Thoracic aorta (tissue), 2 donors: ENCODE results near the gene CHSY1. TPM values are rescaled to one million over a fixed set of nuclear protein-coding genes. Genes with fewer than 3 reads are reported as not detected.

Experiments used
- ATAC-seq: fragments of 150-250 bp; one replicate; pipeline ENCODE4 v1.8.0; 2017; ENCODE audit warnings: low read depth; ENCODE audit not compliant: insufficient number of reproducible peaks, low FRiP score
- DNase-seq: peaks from one replicate; pipeline ENCODE4 v3.0.0-alpha.2; 2020; ENCODE audit warnings: low spot score
- H3K27ac ChIP-seq, 2 donors: fragments of 200-600 bp; sonication (generic); 1 replicate in 1 of 2; 2 replicates in 1 of 2; pipeline ENCODE4 v1.5.1; 2016; ENCODE audit warnings: mild to moderate bottlenecking in 2 of 2, moderate library complexity in 2 of 2
- H3K27me3 ChIP-seq: fragments of 200-600 bp; sonication (generic); replicated peaks from 2 replicates; pipeline ENCODE4 v1.6.0; 2016; ENCODE audit warnings: mild to moderate bottlenecking; ENCODE audit not compliant: insufficient read depth
- H3K36me3 ChIP-seq: fragments of 200-600 bp; sonication (generic); one replicate; pipeline ENCODE4 v1.5.1; 2016
- H3K4me1 ChIP-seq, 2 donors: fragments of 200-600 bp; sonication (generic); 1 replicate in 1 of 2; 2 replicates in 1 of 2; pipeline versions ENCODE4 v1.5.1 to v1.6.0; 2016; ENCODE audit warnings: low read depth in 2 of 2, mild to moderate bottlenecking in 1 of 2; ENCODE audit not compliant: control insufficient read depth in 1 of 2
- H3K4me3 ChIP-seq: fragments of 200-600 bp; sonication (generic); 2 replicates; pipeline ENCODE4 v1.5.1; 2016; ENCODE audit warnings: mild to moderate bottlenecking
- H3K9me3 ChIP-seq: fragments of 200-600 bp; sonication (generic); 2 replicates; pipeline ENCODE4 v1.5.1; 2016
- CTCF ChIP-seq: fragments of 200-600 bp; sonication (generic); IDR thresholded peaks from one replicate; pipeline ENCODE4 v1.5.1; 2019; ENCODE audit warnings: antibody characterized with exemption
- total RNA-seq, 2 donors: library from RNA; depleted of rRNA; stranded (reverse); fragments of >200 nt; gene quantifications; one replicate each; pipeline versions ENCODE4 v1.1.0 to v1.2.3, GENCODE V29; 2016

CHSY1 gene
- total RNA-seq, 2 donors from 2014 or later, result 35.7 to 153 TPM

GRCh38 chr15:101198800-101199199, 53.0 kb downstream of the CHSY1 start:
- no peaks in the 10 kb centered on the region for H3K36me3 ChIP-seq
- H3K4me1 ChIP-seq, result peaks cover 45 to 83% of the 10 kb centered on the region in 2 donors
- TF ChIP-seq CTCF, result no peak
- ATAC-seq, result no peak
- no peak for DNase-seq
- no peak overlapping the region for H3K4me3 ChIP-seq
- H3K27ac ChIP-seq, result peak overlapping the region; percentile 65 to 81
- no peaks in the 10 kb centered on the region for H3K27me3 ChIP-seq
- H3K9me3 ChIP-seq, result no peaks in the 10 kb centered on the region

GRCh38 chr15:101198031-101198575, 53.7 kb downstream of the CHSY1 start:
- Histone ChIP-seq H3K27me3 (no peaks in the 10 kb centered on the region), H3K27ac (peak overlapping the region in 1 of 2 donors; percentile 65), H3K9me3 (no peaks in the 10 kb centered on the region), H3K36me3 (no peaks in the 10 kb centered on the region), H3K4me3 (no peak overlapping the region), H3K4me1 (peaks cover 51 to 83% of the 10 kb centered on the region in 2 donors)
- ATAC-seq, result no peak
- TF ChIP-seq CTCF, result no peak
- DNase-seq, result no peak

GRCh38 chr15:101194546-101195125, 57.2 kb downstream of the CHSY1 start:
- no peak for DNase-seq
- H3K4me3 ChIP-seq, result peak overlapping the region; percentile 13

GRCh38 chr15:101193806-101194545, 57.9 kb downstream of the CHSY1 start:
- TF ChIP-seq CTCF, result no peak
- no peak for DNase-seq
- H3K9me3 ChIP-seq, result no peaks in the 10 kb centered on the region
- peaks cover 36 to 80% of the 10 kb centered on the region in 2 donors for H3K4me1 ChIP-seq
- H3K4me3 ChIP-seq, result peak overlapping the region; percentile 55
- no peaks in the 10 kb centered on the region for H3K27me3 ChIP-seq
- H3K27ac ChIP-seq, result peak overlapping the region in 1 of 2 donors; percentile 63
- ATAC-seq, result no peak
- H3K36me3 ChIP-seq, result no peaks in the 10 kb centered on the region

More at GRCh38 chr15:101194546-101195125, 57.2 kb downstream of the CHSY1 start:
- TF ChIP-seq CTCF, result no peak
- no peak for ATAC-seq
- Histone ChIP-seq H3K27me3 (no peaks in the 10 kb centered on the region), H3K27ac (peak overlapping the region in 1 of 2 donors; percentile 63), H3K36me3 (no peaks in the 10 kb centered on the region), H3K9me3 (no peaks in the 10 kb centered on the region), H3K4me1 (peaks cover 39 to 80% of the 10 kb centered on the region in 2 donors)

- peak overlapping the region; percentile 55 for H3K4me3 ChIP-seq
- H3K9me3 ChIP-seq, result no peaks in the 10 kb centered on the region
- ATAC-seq, result no peak
- no peak for TF ChIP-seq CTCF
- peaks cover 35 to 73% of the 10 kb centered on the region in 2 donors for H3K4me1 ChIP-seq
- H3K36me3 ChIP-seq, result no peaks in the 10 kb centered on the region
- no peaks in the 10 kb centered on the region for H3K27me3 ChIP-seq
- no peak for DNase-seq
- peak overlapping the region; percentile 30 to 63 for H3K27ac ChIP-seq
Measured at GRCh38 chr15:101193120-101193644, 58.7 kb downstream of the CHSY1 start.
